ENCODE data around the gene SERPIND1. TPM values are rescaled to one million over a fixed set of nuclear protein-coding genes. Genes with fewer than 3 reads are reported as not detected.
A peak's percentile ranks its signal among the peaks of the same experiment; 100 is the strongest.
"Not testable (repeated sequence)": the region's sequence is repeated elsewhere in the genome, so short reads cannot be mapped to it uniquely, and the experiment has no call there.

The SERPIND1 gene
- total RNA-seq, 1 donor from 2014 or later: not detected

DNA sequence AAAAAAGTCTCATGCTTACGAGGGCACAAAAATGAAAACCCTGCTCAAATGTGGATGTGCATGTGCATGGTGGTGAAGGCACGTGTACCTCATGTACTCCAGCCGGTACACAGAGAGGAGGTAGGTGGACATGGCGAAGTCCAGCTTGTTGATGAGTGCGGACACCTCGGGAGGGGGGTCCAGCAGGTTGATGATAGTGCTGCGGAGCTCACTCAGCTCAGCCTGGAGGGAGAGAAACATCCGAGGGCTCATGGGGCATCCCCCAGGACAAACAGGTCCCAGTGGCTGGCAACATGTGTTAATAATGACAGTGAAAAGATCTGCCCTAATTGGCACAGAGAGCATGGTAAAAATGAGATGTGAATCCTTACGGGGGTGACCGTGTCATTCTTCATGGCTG, 9.2 kb upstream of the SERPIND1 start:
- Histone ChIP-seq H3K36me3 (ENCODE audit: control insufficient read depth, insufficient read depth, low read length) (peaks cover 8% of the 10 kb centered on the region), H3K27me3 (ENCODE audit: control insufficient read depth, insufficient read depth, low read length) (no peaks in the 10 kb centered on the region), H3K4me3 (ENCODE audit: low read depth, low read length) (no peak overlapping the region)
- FAIRE-seq: no peak
- TF ChIP-seq, protein P1, sequence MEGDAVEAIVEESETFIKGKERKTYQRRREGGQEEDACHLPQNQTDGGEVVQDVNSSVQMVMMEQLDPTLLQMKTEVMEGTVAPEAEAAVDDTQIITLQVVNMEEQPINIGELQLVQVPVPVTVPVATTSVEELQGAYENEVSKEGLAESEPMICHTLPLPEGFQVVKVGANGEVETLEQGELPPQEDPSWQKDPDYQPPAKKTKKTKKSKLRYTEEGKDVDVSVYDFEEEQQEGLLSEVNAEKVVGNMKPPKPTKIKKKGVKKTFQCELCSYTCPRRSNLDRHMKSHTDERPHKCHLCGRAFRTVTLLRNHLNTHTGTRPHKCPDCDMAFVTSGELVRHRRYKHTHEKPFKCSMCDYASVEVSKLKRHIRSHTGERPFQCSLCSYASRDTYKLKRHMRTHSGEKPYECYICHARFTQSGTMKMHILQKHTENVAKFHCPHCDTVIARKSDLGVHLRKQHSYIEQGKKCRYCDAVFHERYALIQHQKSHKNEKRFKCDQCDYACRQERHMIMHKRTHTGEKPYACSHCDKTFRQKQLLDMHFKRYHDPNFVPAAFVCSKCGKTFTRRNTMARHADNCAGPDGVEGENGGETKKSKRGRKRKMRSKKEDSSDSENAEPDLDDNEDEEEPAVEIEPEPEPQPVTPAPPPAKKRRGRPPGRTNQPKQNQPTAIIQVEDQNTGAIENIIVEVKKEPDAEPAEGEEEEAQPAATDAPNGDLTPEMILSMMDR (IDR thresholded peaks at IDR 0.05; ENCODE audit: insufficient read depth, low read length, severe bottlenecking): no peak
- no peak for DNase-seq (ENCODE audit: low read depth)

- FAIRE-seq: no peak
- Histone ChIP-seq H3K4me3 (ENCODE audit: low read depth, low read length) (no peak overlapping the region), H3K27me3 (ENCODE audit: control insufficient read depth, insufficient read depth, low read length) (no peaks in the 10 kb centered on the region), H3K36me3 (ENCODE audit: control insufficient read depth, insufficient read depth, low read length) (peaks cover 8% of the 10 kb centered on the region)
- TF ChIP-seq, protein P1 (IDR thresholded peaks at IDR 0.05; ENCODE audit: insufficient read depth, low read length, severe bottlenecking): no peak
- DNase-seq (ENCODE audit: low read depth): no peak
These were observed 8.0 kb upstream of the SERPIND1 start for GRCh38 chr22:20765938-20766337.

DNA sequence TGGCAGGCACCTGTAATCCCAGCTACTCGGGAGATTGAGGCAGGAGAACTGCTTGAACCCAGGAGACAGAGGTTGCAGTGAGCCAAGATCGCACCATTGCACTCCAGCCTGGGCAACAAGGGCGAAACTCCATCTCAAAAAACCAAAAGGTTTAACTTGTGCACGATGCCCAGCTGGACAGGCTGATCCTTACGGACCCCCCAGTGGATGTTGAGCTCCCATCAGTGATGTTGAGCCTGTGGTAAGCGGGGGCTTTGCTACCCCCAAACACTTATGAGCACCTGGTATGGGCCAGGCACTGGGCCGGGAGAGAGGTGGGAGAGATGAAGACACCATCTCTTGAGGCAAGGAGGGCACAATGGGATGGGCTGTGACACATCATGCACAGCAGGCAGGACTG, 7.4 kb upstream of the SERPIND1 start:
- peaks cover 8% of the 10 kb centered on the region for H3K36me3 ChIP-seq (ENCODE audit: control insufficient read depth, insufficient read depth, low read length)
- no peaks in the 10 kb centered on the region for H3K27me3 ChIP-seq (ENCODE audit: control insufficient read depth, insufficient read depth, low read length)
- TF ChIP-seq, protein P1 (IDR thresholded peaks at IDR 0.05; ENCODE audit: insufficient read depth, low read length, severe bottlenecking): no peak
- H3K4me3 ChIP-seq (ENCODE audit: low read depth, low read length): no peak overlapping the region
- peak; percentile 43 for FAIRE-seq
- DNase-seq (ENCODE audit: low read depth): no peak

DNA sequence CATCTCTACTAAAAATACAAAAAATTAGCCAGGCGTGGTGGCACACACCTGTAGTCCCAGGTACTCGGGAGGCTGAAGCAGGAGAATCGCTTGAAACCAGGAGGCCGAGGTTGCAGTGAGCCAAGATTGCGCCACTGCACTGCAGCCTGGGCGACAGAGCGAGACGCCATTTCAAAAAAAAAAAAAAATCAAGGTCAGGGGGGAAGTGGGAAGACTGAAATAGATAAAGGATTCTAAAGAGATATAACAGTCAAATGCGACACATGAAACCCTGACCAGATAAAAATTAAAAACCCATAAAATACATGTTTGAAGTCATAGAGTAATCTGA, 4.5 kb upstream of the SERPIND1 start:
- FAIRE-seq; H3K36me3 ChIP-seq (ENCODE audit: control insufficient read depth, insufficient read depth, low read length); DNase-seq (ENCODE audit: low read depth); H3K27me3 ChIP-seq (ENCODE audit: control insufficient read depth, insufficient read depth, low read length); H3K4me3 ChIP-seq (ENCODE audit: low read depth, low read length): not testable (repeated sequence)

GRCh38 chr22:20771918-20772625, 1.8 kb upstream of the SERPIND1 start:
- Histone ChIP-seq H3K4me3 (ENCODE audit: low read depth, low read length) (no peak overlapping the region), H3K36me3 (ENCODE audit: control insufficient read depth, insufficient read depth, low read length) (no peaks in the 10 kb centered on the region), H3K27me3 (ENCODE audit: control insufficient read depth, insufficient read depth, low read length) (no peaks in the 10 kb centered on the region)
- TF ChIP-seq, protein P1 (IDR thresholded peaks at IDR 0.05; ENCODE audit: insufficient read depth, low read length, severe bottlenecking): peak; percentile 7
- FAIRE-seq: no peak
- DNase-seq (ENCODE audit: low read depth): no peak

GRCh38 chr22:20774882-20775281, 969 bp downstream of the SERPIND1 start:
- Histone ChIP-seq H3K27me3 (ENCODE audit: control insufficient read depth, insufficient read depth, low read length) (no peaks in the 10 kb centered on the region), H3K4me3 (ENCODE audit: low read depth, low read length) (no peak overlapping the region), H3K36me3 (ENCODE audit: control insufficient read depth, insufficient read depth, low read length) (no peaks in the 10 kb centered on the region)
- TF ChIP-seq, protein P1 (IDR thresholded peaks at IDR 0.05; ENCODE audit: insufficient read depth, low read length, severe bottlenecking): no peak
- DNase-seq (ENCODE audit: low read depth) (no peak), FAIRE-seq (no peak)
